Endothelial cell of umbilical vein (primary cell): ENCODE data around the gene TMCO2. TPM values are rescaled to one million over a fixed set of nuclear protein-coding genes. Genes with fewer than 3 reads are reported as not detected.

Experiments
- BruUV-seq: library from RNA; stranded (reverse); fragments of 400-500 nt; replicated peaks from 2 replicates; lab custom pipeline; 2021; lab: Mats Ljungman, UMichigan
- CTCF ChIA-PET: fragments of 300-600, 350-600 bp; sonication (Branson Sonifier 250); formaldehyde crosslinking; loops from one replicate; lab custom pipeline; 2021; ENCODE audit warnings: antibody characterized with exemption, inconsistent platforms; lab: Charles Lee
- POLR2A ChIA-PET: fragments of 300-600, 350-600 bp; sonication (Branson Sonifier 250); formaldehyde crosslinking; loops from one replicate; lab custom pipeline; 2021; ENCODE audit warnings: antibody characterized with exemption, inconsistent platforms; lab: Charles Lee
- DNase-seq: peaks from one replicate; pipeline ENCODE4 v3.0.0-alpha.2; 2011; ENCODE audit warnings: low read depth, low spot score
- FAIRE-seq: peaks from 2 replicates; lab custom pipeline; 2011; peaks lifted over from hg19 to GRCh38; lab: Jason Lieb, UNC
- H2AFZ ChIP-seq: 2 replicates; pipeline ENCODE4 v1.6.0; 2012; ENCODE audit warnings: low read depth, low read length, control low read depth, inconsistent platforms
- H3K27ac ChIP-seq: 2 replicates; pipeline ENCODE4 v1.5.1; 2011; ENCODE audit warnings: low read depth, mild to moderate bottlenecking, control low read depth, low read length, moderate library complexity; ENCODE audit not compliant: insufficient read depth
- H3K27me3 ChIP-seq, 2 experiments: 2 replicates each; pipeline versions ENCODE4 v1.6.0 to v1.6.1; 2011; ENCODE audit warnings: low read length in 2 of 2, mixed read lengths in 1 of 2; ENCODE audit not compliant: control insufficient read depth in 2 of 2, insufficient read depth in 2 of 2
- H3K36me3 ChIP-seq, 2 experiments: 2 replicates in 1 of 2; 3 replicates in 1 of 2; pipeline ENCODE4 v1.5.1; 2011; ENCODE audit warnings: low read length in 2 of 2, mild to moderate bottlenecking in 1 of 2, moderate library complexity in 1 of 2; ENCODE audit not compliant: control insufficient read depth in 2 of 2, insufficient read depth in 2 of 2; ENCODE audit errors: extremely low read depth in 1 of 2
- H3K4me1 ChIP-seq: 3 replicates; pipeline ENCODE4 v1.5.1; 2011; ENCODE audit warnings: mild to moderate bottlenecking, low read length; ENCODE audit not compliant: control insufficient read depth, insufficient read depth; ENCODE audit errors: extremely low read depth
- H3K4me2 ChIP-seq: 2 replicates; pipeline ENCODE4 v1.6.1; 2011; ENCODE audit warnings: low read length, control low read depth, mixed read lengths; ENCODE audit not compliant: insufficient read depth
- H3K4me3 ChIP-seq, 3 experiments: fragments of 200-600 bp in 1 of 3; sonication (generic), shearing (Covaris generic) in 1 of 3; replicated peaks in 1 of 3; 2 replicates each; pipeline ENCODE4 v1.5.1; 2011 to 2016; ENCODE audit warnings: control low read depth in 3 of 3, low read length in 3 of 3, mild to moderate bottlenecking in 2 of 3, inconsistent platforms in 1 of 3, low read depth in 1 of 3, moderate library complexity in 1 of 3; ENCODE audit not compliant: insufficient read depth in 1 of 3
- H3K79me2 ChIP-seq: 2 replicates; pipeline ENCODE4 v1.6.0; 2012; ENCODE audit warnings: low read length, inconsistent platforms; ENCODE audit not compliant: control insufficient read depth, insufficient read depth
- H3K9ac ChIP-seq: replicated peaks from 2 replicates; pipeline ENCODE3; 2011; ENCODE audit warnings: low read length, control low read depth; ENCODE audit not compliant: insufficient read depth; ENCODE audit errors: extremely low read depth
- H3K9me1 ChIP-seq: replicated peaks from 3 replicates; pipeline ENCODE4 v1.6.0; 2011; ENCODE audit warnings: mild to moderate bottlenecking, low read length; ENCODE audit not compliant: control insufficient read depth, insufficient read depth; ENCODE audit errors: extremely low read depth
- H3K9me3 ChIP-seq: replicated peaks from 2 replicates; pipeline ENCODE4 v1.5.1; 2012; ENCODE audit warnings: low read length, inconsistent platforms; ENCODE audit not compliant: control insufficient read depth, insufficient read depth
- H4K20me1 ChIP-seq: replicated peaks from 2 replicates; pipeline ENCODE3; 2011; ENCODE audit warnings: mild to moderate bottlenecking, low read length; ENCODE audit not compliant: control insufficient read depth, insufficient read depth; ENCODE audit errors: extremely low read depth
- EZH2 ChIP-seq: IDR thresholded peaks from 2 replicates; pipeline ENCODE4 v1.6.1; 2012; ENCODE audit warnings: borderline replicate concordance, low read depth, mild to moderate bottlenecking, moderate library complexity, low read length, inconsistent platforms; ENCODE audit not compliant: severe bottlenecking
- FOS ChIP-seq: IDR thresholded peaks from 2 replicates; pipeline ENCODE4 v1.6.1; 2011; ENCODE audit warnings: mild to moderate bottlenecking, low read length, moderate library complexity, borderline replicate concordance; ENCODE audit not compliant: insufficient read depth
- GATA2 ChIP-seq: IDR thresholded peaks from 2 replicates; pipeline ENCODE4 v1.7.0; 2011; ENCODE audit warnings: low read depth, mild to moderate bottlenecking, moderate library complexity, mixed read lengths, low read length; ENCODE audit not compliant: insufficient read length, insufficient read depth
- JUN ChIP-seq: IDR thresholded peaks from 2 replicates; pipeline ENCODE4 v1.6.1; 2011; ENCODE audit warnings: borderline replicate concordance, low read depth; ENCODE audit not compliant: insufficient read length, insufficient read depth
- MYC ChIP-seq: IDR thresholded peaks from one replicate; pipeline ENCODE4 v1.6.1; 2011; ENCODE audit warnings: mild to moderate bottlenecking, low read depth, low read length
- POLR2A ChIP-seq: IDR thresholded peaks from 2 replicates; pipeline ENCODE4 v1.6.1; 2012; ENCODE audit warnings: low read depth, mild to moderate bottlenecking, control low read depth, low read length
- POLR2AphosphoS5 ChIP-seq: IDR thresholded peaks from 2 replicates; pipeline ENCODE4 v1.6.1; 2012; ENCODE audit warnings: low read depth, mild to moderate bottlenecking, control low read depth, low read length, moderate library complexity; ENCODE audit not compliant: insufficient read depth
- dilution Hi-C: fragments of 300-500 bp; cut with MboI; formaldehyde crosslinking; loops from one replicate; pipeline ENCODE4 v1.15.0; 2019; ENCODE audit warnings: low sequenced_read_pairs; ENCODE audit not compliant: extremely low pct_ligation_motif_present
- intact Hi-C: fragments of 100-400 bp; cut with micrococcal nuclease; formaldehyde crosslinking; loops from one replicate; pipeline ENCODE4 v1.10.0; 2022
- polyA plus RNA-seq, 4 experiments: library from polyadenylated mRNA; depleted of rRNA in 3 of 4; stranded (reverse) in 3 of 4; unstranded in 1 of 4; fragments of >200 nt; gene quantifications; 2 replicates each; pipeline versions ENCODE4 v1.2.1 to v1.2.3, GENCODE V29; 2011 to 2012; ENCODE audit warnings: missing spikeins in 1 of 4
- total RNA-seq: library from RNA; stranded (reverse); gene quantifications from 2 replicates; pipeline ENCODE4 v1.2.3, GENCODE V29; 2021
- TF ChIP-seq, protein P1 (sequence below): IDR thresholded peaks from 2 replicates; pipeline ENCODE4 v1.6.1; 2011; ENCODE audit not compliant: insufficient read depth, insufficient read length
- TF ChIP-seq, protein P2 (sequence below), 2 donors: IDR thresholded peaks; 1 replicate in 1 of 2; 2 replicates in 1 of 2; pipeline ENCODE4 v1.5.1; 2011; ENCODE audit warnings: low read length in 2 of 2, mild to moderate bottlenecking in 2 of 2, moderate library complexity in 2 of 2, control low read depth in 1 of 2, inconsistent platforms in 1 of 2, low read depth in 1 of 2; ENCODE audit not compliant: insufficient read depth in 1 of 2; ENCODE audit errors: extremely low read depth in 1 of 2

Gene TMCO2
- total and polyA plus RNA-seq, 2 donors (not counting 3 experiments of a cell fraction or from before 2014, with no cell fraction given), result not detected

GRCh38 chr1:40300249-40300567, 52.5 kb downstream of the TMCO2 start:
- intact Hi-C loops (no loop called here), dilution Hi-C loops (no loop called here)
- DNase-seq (no peak), FAIRE-seq (no peak)
- TF ChIP-seq JUN (no peak), MYC (no peak), POLR2A (no peak), GATA2 (no peak), EZH2 (no peak), POLR2AphosphoS5 (no peak), FOS (no peak)
- TF ChIP-seq, protein P1, sequence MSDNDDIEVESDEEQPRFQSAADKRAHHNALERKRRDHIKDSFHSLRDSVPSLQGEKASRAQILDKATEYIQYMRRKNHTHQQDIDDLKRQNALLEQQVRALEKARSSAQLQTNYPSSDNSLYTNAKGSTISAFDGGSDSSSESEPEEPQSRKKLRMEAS, result no peak
- TF ChIP-seq, protein P2, sequence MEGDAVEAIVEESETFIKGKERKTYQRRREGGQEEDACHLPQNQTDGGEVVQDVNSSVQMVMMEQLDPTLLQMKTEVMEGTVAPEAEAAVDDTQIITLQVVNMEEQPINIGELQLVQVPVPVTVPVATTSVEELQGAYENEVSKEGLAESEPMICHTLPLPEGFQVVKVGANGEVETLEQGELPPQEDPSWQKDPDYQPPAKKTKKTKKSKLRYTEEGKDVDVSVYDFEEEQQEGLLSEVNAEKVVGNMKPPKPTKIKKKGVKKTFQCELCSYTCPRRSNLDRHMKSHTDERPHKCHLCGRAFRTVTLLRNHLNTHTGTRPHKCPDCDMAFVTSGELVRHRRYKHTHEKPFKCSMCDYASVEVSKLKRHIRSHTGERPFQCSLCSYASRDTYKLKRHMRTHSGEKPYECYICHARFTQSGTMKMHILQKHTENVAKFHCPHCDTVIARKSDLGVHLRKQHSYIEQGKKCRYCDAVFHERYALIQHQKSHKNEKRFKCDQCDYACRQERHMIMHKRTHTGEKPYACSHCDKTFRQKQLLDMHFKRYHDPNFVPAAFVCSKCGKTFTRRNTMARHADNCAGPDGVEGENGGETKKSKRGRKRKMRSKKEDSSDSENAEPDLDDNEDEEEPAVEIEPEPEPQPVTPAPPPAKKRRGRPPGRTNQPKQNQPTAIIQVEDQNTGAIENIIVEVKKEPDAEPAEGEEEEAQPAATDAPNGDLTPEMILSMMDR (IDR thresholded peaks at IDR 0.05; ENCODE audit: extremely low read depth in 1 of 2, insufficient read depth in 1 of 2, low read depth in 1 of 2, low read length in 2 of 2), result no peak
- CTCF ChIA-PET, result interaction anchor here (1.4 to 1.5 kb wide), 2 partner anchors 38 to 156 kb away, joined by 3 read pairs; no protein-coding TSS in a partner anchor
- H3K79me2 ChIP-seq, result no peaks in the 10 kb centered on the region
- peaks cover 0 to 2% of the 10 kb centered on the region in 2 experiments for H3K27me3 ChIP-seq
- no peak overlapping the region for H3K9ac ChIP-seq
- no peak overlapping the region for H3K27ac ChIP-seq
- H2AFZ ChIP-seq, result no peak overlapping the region
- no peaks in the 10 kb centered on the region for H3K36me3 ChIP-seq
- no peaks in the 10 kb centered on the region for H4K20me1 ChIP-seq
- no peaks in the 10 kb centered on the region for H3K4me1 ChIP-seq
- no peak overlapping the region for H3K4me3 ChIP-seq
- BruUV-seq, result no TSS peak
- POLR2A ChIA-PET, result no interaction called here
- H3K9me3 ChIP-seq, result no peaks in the 10 kb centered on the region
- H3K9me1 ChIP-seq, result no peaks in the 10 kb centered on the region
- H3K4me2 ChIP-seq, result no peak overlapping the region
